Measurements from ENCODE around the gene NQO2.
"Not testable (repeated sequence)": the region's sequence is repeated elsewhere in the genome, so short reads cannot be mapped to it uniquely, and the experiment has no call there.

NQO2 gene

DNA sequence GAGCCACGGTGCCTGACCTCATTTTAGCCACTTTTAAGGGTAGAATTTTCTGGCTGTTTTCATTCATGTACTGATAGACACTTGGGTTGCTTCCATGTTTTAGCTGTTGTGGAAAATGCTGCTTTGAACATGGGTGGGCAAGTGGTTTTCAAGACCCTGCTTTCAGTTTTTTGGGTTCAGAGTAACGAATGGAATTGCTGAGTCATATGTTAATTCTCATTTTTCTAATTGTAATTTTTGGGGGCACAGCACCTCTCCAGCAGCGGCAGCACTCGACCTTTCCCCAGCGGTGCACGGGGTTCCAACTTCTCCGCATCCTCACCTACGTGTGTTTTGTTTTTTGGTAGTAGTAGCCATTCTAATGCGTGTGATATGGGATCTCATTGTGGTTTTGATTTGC, 5.4 kb downstream of the NQO2 start:
- H3K4me3 ChIP-seq (ENCODE audit: low read depth, low read length) = no peak overlapping the region
- no peak for TF ChIP-seq MYC (IDR thresholded peaks at IDR 0.05; ENCODE audit: low read depth, low read length)
- TF ChIP-seq POLR2A (IDR thresholded peaks at IDR 0.05; ENCODE audit: extremely low read depth, insufficient read length) = no peak
- TF ChIP-seq, protein P1, sequence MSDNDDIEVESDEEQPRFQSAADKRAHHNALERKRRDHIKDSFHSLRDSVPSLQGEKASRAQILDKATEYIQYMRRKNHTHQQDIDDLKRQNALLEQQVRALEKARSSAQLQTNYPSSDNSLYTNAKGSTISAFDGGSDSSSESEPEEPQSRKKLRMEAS (IDR thresholded peaks at IDR 0.05; ENCODE audit: low read depth, low read length) = no peak
- TF ChIP-seq, protein P2, sequence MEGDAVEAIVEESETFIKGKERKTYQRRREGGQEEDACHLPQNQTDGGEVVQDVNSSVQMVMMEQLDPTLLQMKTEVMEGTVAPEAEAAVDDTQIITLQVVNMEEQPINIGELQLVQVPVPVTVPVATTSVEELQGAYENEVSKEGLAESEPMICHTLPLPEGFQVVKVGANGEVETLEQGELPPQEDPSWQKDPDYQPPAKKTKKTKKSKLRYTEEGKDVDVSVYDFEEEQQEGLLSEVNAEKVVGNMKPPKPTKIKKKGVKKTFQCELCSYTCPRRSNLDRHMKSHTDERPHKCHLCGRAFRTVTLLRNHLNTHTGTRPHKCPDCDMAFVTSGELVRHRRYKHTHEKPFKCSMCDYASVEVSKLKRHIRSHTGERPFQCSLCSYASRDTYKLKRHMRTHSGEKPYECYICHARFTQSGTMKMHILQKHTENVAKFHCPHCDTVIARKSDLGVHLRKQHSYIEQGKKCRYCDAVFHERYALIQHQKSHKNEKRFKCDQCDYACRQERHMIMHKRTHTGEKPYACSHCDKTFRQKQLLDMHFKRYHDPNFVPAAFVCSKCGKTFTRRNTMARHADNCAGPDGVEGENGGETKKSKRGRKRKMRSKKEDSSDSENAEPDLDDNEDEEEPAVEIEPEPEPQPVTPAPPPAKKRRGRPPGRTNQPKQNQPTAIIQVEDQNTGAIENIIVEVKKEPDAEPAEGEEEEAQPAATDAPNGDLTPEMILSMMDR (IDR thresholded peaks at IDR 0.05; ENCODE audit: low read depth, low read length) = no peak
- no peak for DNase-seq (ENCODE audit: low read depth)

DNA sequence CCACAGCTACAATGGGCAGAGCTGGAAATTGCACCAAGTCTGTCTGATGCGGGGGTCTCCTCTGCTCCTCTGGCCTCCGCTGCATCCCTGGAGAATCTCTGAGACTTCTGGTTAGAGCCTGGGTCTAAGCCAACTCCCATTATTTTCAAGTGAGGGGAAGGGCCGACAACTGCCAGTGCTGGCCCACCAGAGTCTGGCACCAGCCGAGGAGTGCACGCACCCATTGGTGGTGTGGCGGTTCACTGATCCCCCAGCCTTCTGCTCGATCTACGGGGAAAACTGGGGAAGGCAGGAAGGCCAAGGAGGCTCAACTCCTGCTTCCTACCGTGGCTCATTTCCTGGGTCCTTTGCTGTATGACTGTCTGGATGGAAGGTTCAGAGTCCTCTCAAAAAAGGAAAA, 6.2 kb downstream of the NQO2 start:
- H3K4me3 ChIP-seq (ENCODE audit: low read depth, low read length) = no peak overlapping the region
- DNase-seq (ENCODE audit: low read depth) = no peak
- TF ChIP-seq, protein P2 (IDR thresholded peaks at IDR 0.05; ENCODE audit: low read depth, low read length) = no peak
- TF ChIP-seq MYC (IDR thresholded peaks at IDR 0.05; ENCODE audit: low read depth, low read length) (no peak), POLR2A (IDR thresholded peaks at IDR 0.05; ENCODE audit: extremely low read depth, insufficient read length) (no peak)
- TF ChIP-seq, protein P1 (IDR thresholded peaks at IDR 0.05; ENCODE audit: low read depth, low read length) = no peak

DNA sequence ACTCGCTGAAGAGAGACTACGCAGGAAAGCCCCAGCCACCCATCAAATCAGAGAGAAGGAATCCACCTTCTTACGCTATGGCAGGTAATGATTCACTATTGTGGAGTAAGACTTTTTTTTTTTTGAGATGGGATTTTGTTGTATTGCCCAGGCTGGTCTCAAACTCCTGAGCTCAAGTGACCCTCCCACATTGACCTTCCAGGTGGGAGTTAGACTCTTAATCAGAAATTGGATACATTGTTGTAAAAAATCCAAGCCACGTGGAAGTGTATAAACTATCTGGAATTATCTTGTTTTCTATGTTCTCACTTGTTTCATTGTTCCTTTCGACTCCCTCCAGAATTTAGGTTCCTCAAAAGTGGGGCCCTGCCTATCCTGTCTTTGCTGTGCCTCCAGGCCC, 6.8 kb downstream of the NQO2 start:
- H3K4me3 ChIP-seq (ENCODE audit: low read depth, low read length) = no peak overlapping the region
- DNase-seq (ENCODE audit: low read depth) = no peak
- no peak for TF ChIP-seq POLR2A (IDR thresholded peaks at IDR 0.05; ENCODE audit: extremely low read depth, insufficient read length)
- TF ChIP-seq, protein P1 (IDR thresholded peaks at IDR 0.05; ENCODE audit: low read depth, low read length) = no peak
- TF ChIP-seq, protein P2 (IDR thresholded peaks at IDR 0.05; ENCODE audit: low read depth, low read length) = no peak
- no peak for TF ChIP-seq MYC (IDR thresholded peaks at IDR 0.05; ENCODE audit: low read depth, low read length)

DNA sequence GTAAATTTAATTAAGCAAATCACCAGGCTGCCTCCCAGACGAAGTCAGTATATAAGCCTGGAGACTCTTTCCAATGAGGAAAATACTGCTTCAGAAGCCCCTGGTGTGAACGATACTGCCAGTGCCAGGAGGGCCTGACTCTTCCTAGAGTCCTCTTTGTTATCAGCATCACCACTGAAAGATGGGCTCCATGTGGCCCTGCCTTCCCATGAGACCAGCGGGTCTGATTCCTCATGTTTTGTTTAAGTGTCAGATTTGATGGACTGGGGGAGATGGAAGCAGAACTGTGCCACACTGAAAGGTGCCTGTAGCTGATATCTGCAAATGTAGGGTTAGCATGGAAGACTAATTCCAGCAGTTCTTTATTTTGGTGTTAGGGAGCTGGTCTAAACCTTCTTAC, 7.9 kb downstream of the NQO2 start:
- TF ChIP-seq MYC (IDR thresholded peaks at IDR 0.05; ENCODE audit: low read depth, low read length) (no peak), POLR2A (IDR thresholded peaks at IDR 0.05; ENCODE audit: extremely low read depth, insufficient read length) (no peak)
- TF ChIP-seq, protein P2 (IDR thresholded peaks at IDR 0.05; ENCODE audit: low read depth, low read length) = no peak
- TF ChIP-seq, protein P1 (IDR thresholded peaks at IDR 0.05; ENCODE audit: low read depth, low read length) = no peak
- DNase-seq (ENCODE audit: low read depth) = no peak
- no peak overlapping the region for H3K4me3 ChIP-seq (ENCODE audit: low read depth, low read length)

DNA sequence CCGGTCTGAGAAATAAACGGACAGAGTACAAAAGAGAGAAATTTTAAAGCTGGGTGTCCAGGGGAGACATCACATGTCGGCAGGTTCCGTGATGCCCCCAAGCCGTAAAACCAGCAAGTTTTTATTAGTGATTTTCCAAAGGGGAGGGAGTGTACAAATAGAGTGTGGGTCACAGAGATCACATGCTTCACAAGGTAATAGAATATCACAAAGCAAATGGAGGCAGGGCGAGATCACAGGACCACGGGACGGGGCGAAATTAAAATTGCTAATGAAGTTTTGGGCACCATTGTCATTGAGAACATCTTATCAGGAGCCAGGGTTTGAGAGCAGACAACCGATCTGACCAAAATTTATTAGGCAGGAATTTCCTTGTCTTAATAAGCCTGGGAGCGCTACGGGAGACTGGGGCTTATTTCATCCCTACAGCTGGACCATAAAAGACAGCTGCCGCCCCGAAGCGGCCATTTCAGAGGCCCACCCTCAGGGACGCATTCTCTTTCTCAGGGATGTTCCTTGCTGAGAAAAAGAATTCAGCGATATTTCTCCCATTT, 9.1 kb downstream of the NQO2 start:
- not testable (repeated sequence) for H3K4me3 ChIP-seq (ENCODE audit: low read depth, low read length); DNase-seq (ENCODE audit: low read depth)

DNA sequence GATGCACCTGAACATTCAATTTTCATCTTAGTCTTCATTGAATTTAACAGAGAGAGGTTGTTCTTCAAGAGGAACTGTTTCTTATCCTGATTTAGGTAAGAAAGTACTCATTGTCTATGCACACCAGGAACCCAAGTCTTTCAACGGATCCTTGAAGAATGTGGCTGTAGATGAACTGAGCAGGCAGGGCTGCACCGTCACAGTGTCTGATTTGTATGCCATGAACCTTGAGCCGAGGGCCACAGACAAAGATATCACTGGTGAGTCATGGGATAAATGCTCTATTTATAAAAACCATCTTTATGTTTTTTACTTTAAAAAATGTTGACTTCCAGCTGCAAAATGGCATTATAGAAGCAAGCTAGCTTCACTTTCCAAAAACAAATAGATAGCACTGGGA, 10.2 kb downstream of the NQO2 start:
- TF ChIP-seq, protein P1 (IDR thresholded peaks at IDR 0.05; ENCODE audit: low read depth, low read length) = no peak
- TF ChIP-seq MYC (IDR thresholded peaks at IDR 0.05; ENCODE audit: low read depth, low read length) (no peak), POLR2A (IDR thresholded peaks at IDR 0.05; ENCODE audit: extremely low read depth, insufficient read length) (no peak)
- TF ChIP-seq, protein P2 (IDR thresholded peaks at IDR 0.05; ENCODE audit: low read depth, low read length) = no peak
- DNase-seq (ENCODE audit: low read depth) = no peak
- H3K4me3 ChIP-seq (ENCODE audit: low read depth, low read length) = no peak overlapping the region
